GM23338 (cell line): ENCODE results near the gene PRXL2C. TPM values are rescaled to one million over a fixed set of nuclear protein-coding genes. Genes with fewer than 3 reads are reported as not detected.
A peak's percentile ranks its signal among the peaks of the same experiment; 100 is the strongest.
"Not testable (repeated sequence)": the region's sequence is repeated elsewhere in the genome, so short reads cannot be mapped to it uniquely, and the experiment has no call there.

Experiments
- ATAC-seq: fragments of 200-7000 bp; cut with Tn5 transposase; 3 replicates; pipeline ENCODE4 v1.9.1; 2020
- DNase-seq: peaks from one replicate; pipeline ENCODE4 v3.0.0-alpha.2; 2015; ENCODE audit warnings: low spot score
- H2AFZ ChIP-seq: fragments of 200-600 bp; sonication (generic); 2 replicates; pipeline ENCODE4 v1.8.0; 2016; ENCODE audit warnings: antibody characterized with exemption, mild to moderate bottlenecking, moderate library complexity
- H3F3A ChIP-seq: fragments of 200-600 bp; sonication (generic); replicated peaks from 2 replicates; pipeline ENCODE4 v1.8.0; 2017; ENCODE audit warnings: antibody characterized with exemption, mixed run types, low read depth
- H3K27ac ChIP-seq: fragments of 200-600 bp; sonication (generic); 2 replicates; pipeline ENCODE4 v1.6.1; 2016; ENCODE audit warnings: low read depth
- H3K27me3 ChIP-seq: fragments of 200-600 bp; sonication (generic); 2 replicates; pipeline ENCODE4 v1.8.0; 2016; ENCODE audit warnings: mild to moderate bottlenecking, mixed run types, moderate library complexity; ENCODE audit not compliant: insufficient read depth
- H3K36me3 ChIP-seq: fragments of 200-600 bp; sonication (generic); 2 replicates; pipeline ENCODE4 v1.8.0; 2016; ENCODE audit warnings: mild to moderate bottlenecking; ENCODE audit not compliant: insufficient read depth
- H3K4me1 ChIP-seq: fragments of 200-600 bp; sonication (generic); 2 replicates; pipeline ENCODE4 v1.8.0; 2016; ENCODE audit warnings: mild to moderate bottlenecking, moderate library complexity; ENCODE audit not compliant: insufficient read depth
- H3K4me2 ChIP-seq: fragments of 200-600 bp; sonication (generic); 2 replicates; pipeline ENCODE4 v1.7.1; 2017; ENCODE audit warnings: mixed run types
- H3K4me3 ChIP-seq: fragments of 200-600 bp; sonication (generic); 2 replicates; pipeline ENCODE4 v1.6.1; 2016; ENCODE audit warnings: mixed run types
- H3K79me2 ChIP-seq: fragments of 200-600 bp; sonication (generic); replicated peaks from 2 replicates; pipeline ENCODE4 v1.8.0; 2017; ENCODE audit warnings: mild to moderate bottlenecking; ENCODE audit not compliant: insufficient read depth
- H3K9me2 ChIP-seq: fragments of 200-600 bp; sonication (generic); 2 replicates; pipeline ENCODE4 v1.8.0; 2017; ENCODE audit not compliant: insufficient read depth
- H4K20me1 ChIP-seq: fragments of 200-600 bp; sonication (generic); replicated peaks from 2 replicates; pipeline ENCODE4 v1.8.0; 2017; ENCODE audit warnings: mild to moderate bottlenecking; ENCODE audit not compliant: insufficient read depth
- H3K27ac Mint-ChIP-seq: 2 replicates; pipeline ENCODE4 v1.8.0; 2020; ENCODE audit warnings: inconsistent platforms, mild to moderate bottlenecking, moderate library complexity, mixed read lengths
- H3K27me3 Mint-ChIP-seq: 3 replicates; pipeline ENCODE4 v1.8.0; 2022; ENCODE audit warnings: low read depth, mild to moderate bottlenecking, moderate library complexity, mixed read lengths, inconsistent platforms; ENCODE audit not compliant: insufficient read depth, poor library complexity
- H3K36me3 Mint-ChIP-seq: 3 replicates; pipeline ENCODE4 v1.8.0; 2021; ENCODE audit warnings: low read depth, mild to moderate bottlenecking, inconsistent platforms, moderate library complexity, mixed read lengths
- H3K4me1 Mint-ChIP-seq: 3 replicates; pipeline ENCODE4 v1.8.0; 2020; ENCODE audit warnings: mild to moderate bottlenecking, inconsistent platforms, mixed read lengths
- H3K4me3 Mint-ChIP-seq: 3 replicates; pipeline ENCODE4 v1.8.0; 2021; ENCODE audit warnings: moderate library complexity, mild to moderate bottlenecking, inconsistent platforms, mixed read lengths
- H3K9me3 Mint-ChIP-seq: 3 replicates; pipeline ENCODE4 v1.8.0; 2020; ENCODE audit warnings: moderate library complexity, mild to moderate bottlenecking, inconsistent platforms, mixed read lengths
- CREB1 ChIP-seq: fragments of 250-450 bp; sonication (Bioruptor Pico); IDR thresholded peaks from 2 replicates; pipeline ENCODE4 v1.5.0; 2020; ENCODE audit warnings: low read depth, mild to moderate bottlenecking, moderate library complexity
- EZH2phosphoT487 ChIP-seq: fragments of 200-600 bp; sonication (generic); IDR thresholded peaks from one replicate; pipeline ENCODE4 v1.8.1; 2018; ENCODE audit warnings: antibody characterized with exemption; ENCODE audit not compliant: unreplicated experiment
- JUNB ChIP-seq: IDR thresholded peaks from one replicate; pipeline ENCODE4 v1.6.1; 2016; ENCODE audit warnings: antibody characterized with exemption; ENCODE audit not compliant: unreplicated experiment
- polyA plus RNA-seq: library from polyadenylated mRNA; unstranded; fragments of >200 nt; fragmentation: Nextera tagmentation; extraction: Ambion mirVana; gene quantifications from 2 replicates; pipeline ENCODE4 v1.2.1, GENCODE V29; 2016
- total RNA-seq: library from RNA; depleted of rRNA; stranded (reverse); fragments of >200 nt; shearing (Covaris generic); gene quantifications from 2 replicates; pipeline ENCODE4 v1.2.3, GENCODE V29; 2014
- TF ChIP-seq, protein P1 (sequence below), 2 experiments: fragments of 200-600 bp in 1 of 2; sonication (generic) in 1 of 2; conservative IDR thresholded peaks; 2 replicates each; pipeline versions ENCODE4 v1.5.1 to v1.6.1; 2016 to 2017; ENCODE audit warnings: antibody characterized with exemption in 2 of 2, low read depth in 2 of 2, mild to moderate bottlenecking in 2 of 2, moderate library complexity in 1 of 2
- TF ChIP-seq, protein P2 (sequence below): IDR thresholded peaks from one replicate; pipeline ENCODE4 v1.6.1; 2018; ENCODE audit warnings: antibody characterized with exemption; ENCODE audit not compliant: unreplicated experiment
- TF ChIP-seq, protein P3 (sequence below): fragments of 250-450 bp; sonication (Bioruptor Pico); IDR thresholded peaks from 2 replicates; pipeline ENCODE4 v1.5.0; 2020; ENCODE audit warnings: mild to moderate bottlenecking, moderate library complexity

Gene PRXL2C
- total and polyA plus RNA-seq, 2 experiments from 2014 or later: 5.2 to 7.9 TPM

DNA sequence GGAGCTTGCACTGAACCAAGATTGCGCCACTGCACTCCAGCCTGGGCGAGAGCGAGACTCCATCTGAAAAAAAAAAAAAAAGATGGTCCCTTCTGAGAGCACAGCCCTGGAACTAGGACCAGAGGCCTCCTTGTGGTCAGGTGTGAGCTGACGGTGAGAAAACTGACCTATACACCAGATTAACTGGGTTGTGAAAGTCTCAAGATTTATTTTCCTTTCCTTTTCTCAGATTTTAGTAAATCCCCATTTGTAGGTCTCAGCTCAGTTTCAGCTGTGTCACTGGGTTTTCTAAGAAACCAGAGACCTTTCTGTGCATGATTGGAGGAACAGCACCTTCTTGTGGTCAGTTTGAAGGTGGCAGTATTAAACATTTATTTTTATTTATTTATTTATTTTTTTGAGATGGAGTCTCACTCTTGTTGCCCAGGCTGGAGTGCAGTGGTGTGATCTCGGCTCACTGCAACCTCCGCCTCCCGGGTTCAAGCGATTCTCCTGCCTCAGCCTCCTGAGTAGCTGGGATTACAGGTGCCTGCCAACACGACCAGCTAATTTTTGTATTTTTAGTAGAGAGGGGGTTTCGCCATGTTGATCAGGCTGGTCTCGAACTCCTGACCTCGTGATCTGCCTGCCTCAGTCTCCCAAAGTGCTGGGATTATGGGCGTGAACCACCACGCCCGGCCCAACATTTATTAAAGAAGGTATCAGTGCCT lies 11.7 kb upstream of the PRXL2C start:
- Mint-ChIP-seq H3K9me3 (peaks cover 23% of the 10 kb centered on the region), H3K27ac (peak overlapping the region; percentile 91)
- TF ChIP-seq, protein P1, sequence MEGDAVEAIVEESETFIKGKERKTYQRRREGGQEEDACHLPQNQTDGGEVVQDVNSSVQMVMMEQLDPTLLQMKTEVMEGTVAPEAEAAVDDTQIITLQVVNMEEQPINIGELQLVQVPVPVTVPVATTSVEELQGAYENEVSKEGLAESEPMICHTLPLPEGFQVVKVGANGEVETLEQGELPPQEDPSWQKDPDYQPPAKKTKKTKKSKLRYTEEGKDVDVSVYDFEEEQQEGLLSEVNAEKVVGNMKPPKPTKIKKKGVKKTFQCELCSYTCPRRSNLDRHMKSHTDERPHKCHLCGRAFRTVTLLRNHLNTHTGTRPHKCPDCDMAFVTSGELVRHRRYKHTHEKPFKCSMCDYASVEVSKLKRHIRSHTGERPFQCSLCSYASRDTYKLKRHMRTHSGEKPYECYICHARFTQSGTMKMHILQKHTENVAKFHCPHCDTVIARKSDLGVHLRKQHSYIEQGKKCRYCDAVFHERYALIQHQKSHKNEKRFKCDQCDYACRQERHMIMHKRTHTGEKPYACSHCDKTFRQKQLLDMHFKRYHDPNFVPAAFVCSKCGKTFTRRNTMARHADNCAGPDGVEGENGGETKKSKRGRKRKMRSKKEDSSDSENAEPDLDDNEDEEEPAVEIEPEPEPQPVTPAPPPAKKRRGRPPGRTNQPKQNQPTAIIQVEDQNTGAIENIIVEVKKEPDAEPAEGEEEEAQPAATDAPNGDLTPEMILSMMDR (conservative IDR thresholded peaks at IDR 0.05; ENCODE audit: low read depth in 2 of 2): peak; percentile 72 to 93
- Histone ChIP-seq H2AFZ (peak overlapping the region; percentile 43), H3K27ac (peak overlapping the region; percentile 70)
- not testable (repeated sequence) for H4K20me1 ChIP-seq, H3K9me2 ChIP-seq, H3K27me3 ChIP-seq, H3K79me2 ChIP-seq, H3F3A ChIP-seq, H3K36me3 ChIP-seq, H3K4me1 ChIP-seq, H3K4me2 ChIP-seq, H3K4me1 Mint-ChIP-seq, H3K27me3 Mint-ChIP-seq, H3K36me3 Mint-ChIP-seq, H3K4me3 Mint-ChIP-seq, H3K4me3 ChIP-seq
- ATAC-seq: peak; percentile 83
- peak; percentile 83 for DNase-seq

DNA sequence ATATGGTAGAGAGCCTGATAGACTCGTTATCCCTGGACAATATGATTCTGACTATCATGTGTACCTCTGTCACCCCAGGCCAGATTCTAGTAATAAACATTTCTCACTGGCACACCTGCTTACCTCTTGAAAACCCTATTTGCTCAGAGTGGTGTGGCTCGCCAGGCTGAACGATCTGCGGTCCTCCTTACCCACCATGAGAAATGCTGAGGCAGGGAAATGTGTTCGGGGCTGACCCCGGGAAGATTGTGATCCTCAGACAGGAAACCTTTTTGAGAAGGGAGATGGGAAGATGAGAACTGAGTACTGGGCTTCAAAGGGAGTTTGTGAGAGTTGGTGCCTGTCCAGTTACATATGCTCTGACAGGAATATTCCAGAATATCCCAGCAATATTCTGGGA lies 10.7 kb upstream of the PRXL2C start:
- H3K4me1 ChIP-seq: no peaks in the 10 kb centered on the region
- peaks cover 8% of the 10 kb centered on the region for H3K27me3 Mint-ChIP-seq
- no peak overlapping the region for H3K4me3 ChIP-seq
- DNase-seq (no peak), ATAC-seq (no peak)
- H3K4me2 ChIP-seq: no peak overlapping the region
- H3K36me3 ChIP-seq: no peaks in the 10 kb centered on the region
- peak overlapping the region; percentile 35; the same call in 1 of the 2 replicates for H3K27ac Mint-ChIP-seq
- no peaks in the 10 kb centered on the region for H4K20me1 ChIP-seq
- H3K79me2 ChIP-seq: no peaks in the 10 kb centered on the region
- H3K27ac ChIP-seq: no peak overlapping the region
- no peaks in the 10 kb centered on the region for H3K27me3 ChIP-seq
- no peaks in the 10 kb centered on the region; the same call in 2 of the 3 replicates for H3K36me3 Mint-ChIP-seq
- H3K9me2 ChIP-seq: no peaks in the 10 kb centered on the region
- H3K9me3 Mint-ChIP-seq: peaks cover 16% of the 10 kb centered on the region
- peak overlapping the region; percentile 43 for H2AFZ ChIP-seq
- no peak overlapping the region for H3K4me3 Mint-ChIP-seq
- no peaks in the 10 kb centered on the region for H3F3A ChIP-seq
- no peaks in the 10 kb centered on the region for H3K4me1 Mint-ChIP-seq
- TF ChIP-seq, protein P1 (conservative IDR thresholded peaks at IDR 0.05; ENCODE audit: low read depth in 2 of 2): no peak
- TF ChIP-seq, protein P2, sequence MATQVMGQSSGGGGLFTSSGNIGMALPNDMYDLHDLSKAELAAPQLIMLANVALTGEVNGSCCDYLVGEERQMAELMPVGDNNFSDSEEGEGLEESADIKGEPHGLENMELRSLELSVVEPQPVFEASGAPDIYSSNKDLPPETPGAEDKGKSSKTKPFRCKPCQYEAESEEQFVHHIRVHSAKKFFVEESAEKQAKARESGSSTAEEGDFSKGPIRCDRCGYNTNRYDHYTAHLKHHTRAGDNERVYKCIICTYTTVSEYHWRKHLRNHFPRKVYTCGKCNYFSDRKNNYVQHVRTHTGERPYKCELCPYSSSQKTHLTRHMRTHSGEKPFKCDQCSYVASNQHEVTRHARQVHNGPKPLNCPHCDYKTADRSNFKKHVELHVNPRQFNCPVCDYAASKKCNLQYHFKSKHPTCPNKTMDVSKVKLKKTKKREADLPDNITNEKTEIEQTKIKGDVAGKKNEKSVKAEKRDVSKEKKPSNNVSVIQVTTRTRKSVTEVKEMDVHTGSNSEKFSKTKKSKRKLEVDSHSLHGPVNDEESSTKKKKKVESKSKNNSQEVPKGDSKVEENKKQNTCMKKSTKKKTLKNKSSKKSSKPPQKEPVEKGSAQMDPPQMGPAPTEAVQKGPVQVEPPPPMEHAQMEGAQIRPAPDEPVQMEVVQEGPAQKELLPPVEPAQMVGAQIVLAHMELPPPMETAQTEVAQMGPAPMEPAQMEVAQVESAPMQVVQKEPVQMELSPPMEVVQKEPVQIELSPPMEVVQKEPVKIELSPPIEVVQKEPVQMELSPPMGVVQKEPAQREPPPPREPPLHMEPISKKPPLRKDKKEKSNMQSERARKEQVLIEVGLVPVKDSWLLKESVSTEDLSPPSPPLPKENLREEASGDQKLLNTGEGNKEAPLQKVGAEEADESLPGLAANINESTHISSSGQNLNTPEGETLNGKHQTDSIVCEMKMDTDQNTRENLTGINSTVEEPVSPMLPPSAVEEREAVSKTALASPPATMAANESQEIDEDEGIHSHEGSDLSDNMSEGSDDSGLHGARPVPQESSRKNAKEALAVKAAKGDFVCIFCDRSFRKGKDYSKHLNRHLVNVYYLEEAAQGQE: no peak
- TF ChIP-seq EZH2phosphoT487: no peak
- TF ChIP-seq, protein P3, sequence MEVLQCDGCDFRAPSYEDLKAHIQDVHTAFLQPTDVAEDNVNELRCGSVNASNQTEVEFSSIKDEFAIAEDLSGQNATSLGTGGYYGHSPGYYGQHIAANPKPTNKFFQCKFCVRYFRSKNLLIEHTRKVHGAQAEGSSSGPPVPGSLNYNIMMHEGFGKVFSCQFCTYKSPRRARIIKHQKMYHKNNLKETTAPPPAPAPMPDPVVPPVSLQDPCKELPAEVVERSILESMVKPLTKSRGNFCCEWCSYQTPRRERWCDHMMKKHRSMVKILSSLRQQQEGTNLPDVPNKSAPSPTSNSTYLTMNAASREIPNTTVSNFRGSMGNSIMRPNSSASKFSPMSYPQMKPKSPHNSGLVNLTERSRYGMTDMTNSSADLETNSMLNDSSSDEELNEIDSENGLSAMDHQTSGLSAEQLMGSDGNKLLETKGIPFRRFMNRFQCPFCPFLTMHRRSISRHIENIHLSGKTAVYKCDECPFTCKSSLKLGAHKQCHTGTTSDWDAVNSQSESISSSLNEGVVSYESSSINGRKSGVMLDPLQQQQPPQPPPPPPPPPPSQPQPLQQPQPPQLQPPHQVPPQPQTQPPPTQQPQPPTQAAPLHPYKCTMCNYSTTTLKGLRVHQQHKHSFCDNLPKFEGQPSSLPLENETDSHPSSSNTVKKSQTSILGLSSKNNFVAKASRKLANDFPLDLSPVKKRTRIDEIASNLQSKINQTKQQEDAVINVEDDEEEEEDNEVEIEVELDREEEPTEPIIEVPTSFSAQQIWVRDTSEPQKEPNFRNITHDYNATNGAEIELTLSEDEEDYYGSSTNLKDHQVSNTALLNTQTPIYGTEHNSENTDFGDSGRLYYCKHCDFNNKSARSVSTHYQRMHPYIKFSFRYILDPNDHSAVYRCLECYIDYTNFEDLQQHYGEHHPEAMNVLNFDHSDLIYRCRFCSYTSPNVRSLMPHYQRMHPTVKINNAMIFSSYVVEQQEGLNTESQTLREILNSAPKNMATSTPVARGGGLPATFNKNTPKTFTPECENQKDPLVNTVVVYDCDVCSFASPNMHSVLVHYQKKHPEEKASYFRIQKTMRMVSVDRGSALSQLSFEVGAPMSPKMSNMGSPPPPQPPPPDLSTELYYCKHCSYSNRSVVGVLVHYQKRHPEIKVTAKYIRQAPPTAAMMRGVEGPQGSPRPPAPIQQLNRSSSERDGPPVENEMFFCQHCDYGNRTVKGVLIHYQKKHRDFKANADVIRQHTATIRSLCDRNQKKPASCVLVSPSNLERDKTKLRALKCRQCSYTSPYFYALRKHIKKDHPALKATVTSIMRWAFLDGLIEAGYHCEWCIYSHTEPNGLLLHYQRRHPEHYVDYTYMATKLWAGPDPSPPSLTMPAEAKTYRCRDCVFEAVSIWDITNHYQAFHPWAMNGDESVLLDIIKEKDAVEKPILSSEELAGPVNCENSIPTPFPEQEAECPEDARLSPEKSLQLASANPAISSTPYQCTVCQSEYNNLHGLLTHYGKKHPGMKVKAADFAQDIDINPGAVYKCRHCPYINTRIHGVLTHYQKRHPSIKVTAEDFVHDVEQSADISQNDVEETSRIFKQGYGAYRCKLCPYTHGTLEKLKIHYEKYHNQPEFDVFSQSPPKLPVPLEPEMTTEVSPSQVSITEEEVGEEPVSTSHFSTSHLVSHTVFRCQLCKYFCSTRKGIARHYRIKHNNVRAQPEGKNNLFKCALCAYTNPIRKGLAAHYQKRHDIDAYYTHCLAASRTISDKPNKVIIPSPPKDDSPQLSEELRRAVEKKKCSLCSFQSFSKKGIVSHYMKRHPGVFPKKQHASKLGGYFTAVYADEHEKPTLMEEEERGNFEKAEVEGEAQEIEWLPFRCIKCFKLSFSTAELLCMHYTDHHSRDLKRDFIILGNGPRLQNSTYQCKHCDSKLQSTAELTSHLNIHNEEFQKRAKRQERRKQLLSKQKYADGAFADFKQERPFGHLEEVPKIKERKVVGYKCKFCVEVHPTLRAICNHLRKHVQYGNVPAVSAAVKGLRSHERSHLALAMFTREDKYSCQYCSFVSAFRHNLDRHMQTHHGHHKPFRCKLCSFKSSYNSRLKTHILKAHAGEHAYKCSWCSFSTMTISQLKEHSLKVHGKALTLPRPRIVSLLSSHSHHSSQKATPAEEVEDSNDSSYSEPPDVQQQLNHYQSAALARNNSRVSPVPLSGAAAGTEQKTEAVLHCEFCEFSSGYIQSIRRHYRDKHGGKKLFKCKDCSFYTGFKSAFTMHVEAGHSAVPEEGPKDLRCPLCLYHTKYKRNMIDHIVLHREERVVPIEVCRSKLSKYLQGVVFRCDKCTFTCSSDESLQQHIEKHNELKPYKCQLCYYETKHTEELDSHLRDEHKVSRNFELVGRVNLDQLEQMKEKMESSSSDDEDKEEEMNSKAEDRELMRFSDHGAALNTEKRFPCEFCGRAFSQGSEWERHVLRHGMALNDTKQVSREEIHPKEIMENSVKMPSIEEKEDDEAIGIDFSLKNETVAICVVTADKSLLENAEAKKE: no peak
- TF ChIP-seq JUNB: no peak
- TF ChIP-seq CREB1 (CRISPR knock-in tag): no peak
